Stomach (tissue), 9 donors: ENCODE data around the gene IL20. TPM values are rescaled to one million over a fixed set of nuclear protein-coding genes. Genes with fewer than 3 reads are reported as not detected.

Experiments used
- DNase-seq, 2 donors: peaks; one replicate each; pipeline versions ENCODE4 v3.0.0 to v3.0.0-alpha.2; 2013 to 2019
- H3K27ac ChIP-seq, 5 donors: fragments of 200-600 bp in 4 of 5; sonication (generic) in 4 of 5; one replicate each; pipeline ENCODE4 v1.5.1; 2013 to 2019; ENCODE audit warnings: mild to moderate bottlenecking in 1 of 5, moderate library complexity in 1 of 5
- H3K27me3 ChIP-seq, 3 donors: fragments of 200-600 bp; sonication (generic); one replicate each; pipeline ENCODE4 v1.5.1; 2017 to 2019; ENCODE audit warnings: mixed run types in 1 of 3
- H3K36me3 ChIP-seq, 4 donors: fragments of 200-600 bp; sonication (generic); 1 replicate in 3 of 4; 2 replicates in 1 of 4; pipeline ENCODE4 v1.5.1; 2016 to 2019
- H3K4me1 ChIP-seq, 4 donors: fragments of 200-600 bp; sonication (generic); one replicate each; pipeline ENCODE4 v1.5.1; 2016 to 2019
- H3K4me3 ChIP-seq, 4 donors: fragments of 200-600 bp; sonication (generic) in 3 of 4; one replicate each; pipeline ENCODE4 v1.5.1; 2016 to 2019; ENCODE audit warnings: mild to moderate bottlenecking in 1 of 4
- H3K9me3 ChIP-seq, 4 donors: fragments of 200-600 bp; sonication (generic); one replicate each; pipeline ENCODE4 v1.5.1; 2016 to 2019
- CTCF ChIP-seq, 7 experiments: fragments of 450-650 bp in 4 of 7; fragments of 200-600 bp in 3 of 7; sonication (generic) in 3 of 7; IDR thresholded peaks; one replicate each; pipeline ENCODE4 v1.5.1; 2016 to 2019; ENCODE audit warnings: antibody characterized with exemption in 7 of 7, control low read depth in 2 of 7, mild to moderate bottlenecking in 1 of 7
- EP300 ChIP-seq: sonication (generic); formaldehyde crosslinking; IDR thresholded peaks from one replicate; pipeline ENCODE4 v1.6.1; 2017; ENCODE audit warnings: antibody characterized with exemption
- POLR2A ChIP-seq, 4 donors: fragments of 450-650 bp; IDR thresholded peaks; one replicate each; pipeline ENCODE4 v1.6.1; 2016; ENCODE audit warnings: antibody characterized with exemption in 4 of 4, control low read depth in 2 of 4, mild to moderate bottlenecking in 1 of 4, moderate library complexity in 1 of 4
- POLR2AphosphoS5 ChIP-seq, 3 donors: sonication (generic); formaldehyde crosslinking; IDR thresholded peaks; one replicate each; pipeline ENCODE4 v1.6.1; 2016; ENCODE audit warnings: antibody characterized with exemption in 3 of 3
- WGBS, 5 donors: extraction: QIAGEN DNeasy Blood & Tissue Kit in 3 of 5; methylation state at CpG; one replicate each; pipeline versions ENCODE4 v1.1.5 to v1.1.7; 2013 to 2018; 5-methylcytosine and 5-hydroxymethylcytosine counted together
- intact Hi-C: fragments of 100-400 bp; cut with DNase I; formaldehyde crosslinking; loops from one replicate; pipeline ENCODE4 v1.15.1; 2023; ENCODE audit warnings: low total_unique reads
- polyA plus RNA-seq, 3 donors: library from polyadenylated mRNA; stranded (reverse); fragments of 200-250 nt; gene quantifications; one replicate each; pipeline ENCODE4 v1.2.3, GENCODE V29; 2013
- total RNA-seq, 5 donors: library from RNA; depleted of rRNA; stranded (reverse); fragments of >200 nt; gene quantifications; one replicate each; pipeline versions ENCODE4 v1.1.0 to v1.2.3, GENCODE V29; 2014 to 2016
- donor health status: healthy with polysubstance abuse.
- donor health status: Bipolar disorder and iron deficiency.
- donor health status: healthy.

Gene IL20
- total and polyA plus RNA-seq, 8 donors, result 0.13 TPM; not detected in 7

DNA sequence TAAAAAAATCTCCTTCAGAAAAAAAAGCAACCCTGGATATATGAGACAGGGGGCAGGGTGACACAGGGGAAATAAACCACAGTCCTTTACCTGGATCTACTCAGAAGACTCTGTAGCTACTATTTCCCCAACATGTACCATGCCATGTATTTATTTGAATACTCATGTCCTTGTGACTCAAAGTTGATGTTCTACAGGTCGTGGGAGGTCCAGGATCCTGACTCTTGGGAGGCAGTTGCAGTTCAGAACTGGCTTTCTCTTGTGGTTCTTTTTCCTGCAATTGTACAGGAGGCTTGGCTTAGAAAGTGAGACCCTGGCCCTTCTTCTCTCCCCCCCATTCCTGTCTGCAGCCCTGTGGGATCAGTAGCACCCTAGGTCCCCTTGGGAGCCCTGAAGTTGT, 26.0 kb downstream of the IL20 start:
- peaks cover 12 to 18% (median 14%) of the 10 kb centered on the region in 4 donors for H3K4me1 ChIP-seq
- WGBS, 5 donors, result 50 to 79% (median 70%) methylated on average over 1 of the region's 1 CpG
- no peak for DNase-seq
- H3K27ac ChIP-seq, result no peak overlapping the region
- no peaks in the 10 kb centered on the region for H3K9me3 ChIP-seq
- TF ChIP-seq CTCF (IDR thresholded peaks at IDR 0.05) (no peak), POLR2A (IDR thresholded peaks at IDR 0.05) (no peak), POLR2AphosphoS5 (IDR thresholded peaks at IDR 0.05) (no peak), EP300 (no peak)
- H3K27me3 ChIP-seq, result peaks cover 0 to 20% (median 0%) of the 10 kb centered on the region in 3 donors
- intact Hi-C loops, result no loop called here
- H3K36me3 ChIP-seq, result no peaks in the 10 kb centered on the region
- H3K4me3 ChIP-seq, result no peak overlapping the region

- intact Hi-C loops, result no loop called here
- TF ChIP-seq EP300 (no peak), POLR2A (IDR thresholded peaks at IDR 0.05) (no peak), CTCF (IDR thresholded peaks at IDR 0.05) (no peak), POLR2AphosphoS5 (IDR thresholded peaks at IDR 0.05) (no peak)
These were observed 27.0 kb downstream of the IL20 start for GRCh38 chr1:206892351-206892984.

GRCh38 chr1:206893380-206893779, 28.0 kb downstream of the IL20 start:
- Histone ChIP-seq H3K27ac (no peak overlapping the region), H3K27me3 (peaks cover 0 to 20% (median 0%) of the 10 kb centered on the region in 3 donors), H3K36me3 (no peaks in the 10 kb centered on the region), H3K9me3 (no peaks in the 10 kb centered on the region), H3K4me3 (no peak overlapping the region), H3K4me1 (peaks cover 12 to 18% (median 15%) of the 10 kb centered on the region in 4 donors)
- TF ChIP-seq CTCF (IDR thresholded peaks at IDR 0.05) (no peak), EP300 (no peak)
- 69 to 83% (median 72%) methylated on average over 2 of the region's 2 CpGs for WGBS, 5 donors
- intact Hi-C loops, result no loop called here
- DNase-seq, result no peak

More at GRCh38 chr1:206892351-206892984, 27.0 kb downstream of the IL20 start:
- WGBS, 5 donors, result 71 to 83% (median 80%) methylated on average over 3 of the region's 3 CpGs
- Histone ChIP-seq H3K27ac (no peak overlapping the region), H3K36me3 (no peaks in the 10 kb centered on the region), H3K27me3 (peaks cover 0 to 20% (median 0%) of the 10 kb centered on the region in 3 donors), H3K4me1 (peaks cover 12 to 18% (median 15%) of the 10 kb centered on the region in 4 donors), H3K4me3 (no peak overlapping the region), H3K9me3 (no peaks in the 10 kb centered on the region)
- no peak for DNase-seq

GRCh38 chr1:206895325-206895724, 29.9 kb downstream of the IL20 start:
- intact Hi-C loops, result no loop called here
- Histone ChIP-seq H3K27ac (peak overlapping the region in 2 of 5 donors; percentile 24 to 43), H3K9me3 (no peaks in the 10 kb centered on the region), H3K27me3 (peaks cover 0 to 24% (median 0%) of the 10 kb centered on the region in 3 donors), H3K4me1 (peaks cover 12 to 17% (median 14%) of the 10 kb centered on the region in 4 donors), H3K4me3 (no peak overlapping the region), H3K36me3 (no peaks in the 10 kb centered on the region)
- no peak for TF ChIP-seq POLR2A (IDR thresholded peaks at IDR 0.05)
- no peak for TF ChIP-seq POLR2AphosphoS5 (IDR thresholded peaks at IDR 0.05)
- TF ChIP-seq EP300, result no peak
- TF ChIP-seq CTCF (IDR thresholded peaks at IDR 0.05), result no peak
- WGBS, 5 donors, result 45 to 70% (median 55%) methylated on average over 3 of the region's 3 CpGs
- DNase-seq, result no peak
